Neural cell (in vitro differentiated cells): Measurements from ENCODE around the gene CRMP1. TPM values are rescaled to one million over a fixed set of nuclear protein-coding genes. Genes with fewer than 3 reads are reported as not detected.

Experiments
- H2AFZ ChIP-seq: fragments of 200-600, 300-800 bp; sonication (generic), shearing (Covaris generic); 2 replicates; pipeline ENCODE4 v1.6.0; 2014; ENCODE audit warnings: low read depth, mild to moderate bottlenecking, antibody characterized with exemption, low read length, moderate library complexity
- H3F3A ChIP-seq: fragments of 200-600 bp; shearing (Covaris generic); 2 replicates; pipeline ENCODE4 v1.6.1; 2016; ENCODE audit warnings: mild to moderate bottlenecking, moderate library complexity, mixed read lengths, antibody characterized with exemption, low read length; ENCODE audit not compliant: insufficient read depth, poor library complexity, severe bottlenecking
- H3K27ac ChIP-seq: fragments of 200-600, 300-800 bp; sonication (generic), shearing (Covaris generic); 2 replicates; pipeline ENCODE4 v1.5.1; 2014; ENCODE audit warnings: mild to moderate bottlenecking, low read length, moderate library complexity
- H3K27me3 ChIP-seq: fragments of 300-800, 200-600 bp; sonication (generic), shearing (Covaris generic); 2 replicates; pipeline ENCODE4 v1.6.0; 2014; ENCODE audit warnings: mild to moderate bottlenecking, low read depth, low read length, moderate library complexity; ENCODE audit not compliant: insufficient read depth
- H3K36me3 ChIP-seq: fragments of 300-800, 200-600 bp; sonication (generic), shearing (Covaris generic); 2 replicates; pipeline ENCODE4 v1.5.1; 2014; ENCODE audit warnings: mild to moderate bottlenecking, antibody characterized with exemption, low read length, moderate library complexity; ENCODE audit not compliant: insufficient read depth
- H3K4me2 ChIP-seq: fragments of 300-800, 200-600 bp; sonication (generic), shearing (Covaris generic); 2 replicates; pipeline ENCODE4 v1.6.0; 2014; ENCODE audit warnings: mild to moderate bottlenecking, low read length
- H3K4me3 ChIP-seq: fragments of 300-800, 200-600 bp; sonication (generic), shearing (Covaris generic); 2 replicates; pipeline ENCODE4 v1.5.1; 2014; ENCODE audit warnings: mild to moderate bottlenecking, low read length, moderate library complexity
- H3K79me2 ChIP-seq: fragments of 200-600 bp; shearing (Covaris generic); replicated peaks from 2 replicates; pipeline ENCODE4 v1.6.0; 2014; ENCODE audit warnings: mild to moderate bottlenecking, low read length, moderate library complexity; ENCODE audit not compliant: insufficient read depth
- H3K9ac ChIP-seq: fragments of 300-800, 200-600 bp; sonication (generic), shearing (Covaris generic); 2 replicates; pipeline ENCODE4 v1.6.1; 2016; ENCODE audit warnings: mild to moderate bottlenecking, low read length, mixed read lengths
- H3K9me2 ChIP-seq: fragments of 200-600 bp; shearing (Covaris generic); 2 replicates; pipeline ENCODE4 v1.6.1; 2016; ENCODE audit warnings: mild to moderate bottlenecking, low read length, mixed read lengths; ENCODE audit not compliant: insufficient read depth
- H3K9me3 ChIP-seq: fragments of 200-600, 300-800 bp; sonication (generic), shearing (Covaris generic); 2 replicates; pipeline ENCODE4 v1.6.1; 2016; ENCODE audit warnings: mild to moderate bottlenecking, mixed run types, low read length, moderate library complexity, mixed read lengths
- H4K20me1 ChIP-seq: fragments of 200-600 bp; shearing (Covaris generic); 2 replicates; pipeline ENCODE4 v1.6.1; 2016; ENCODE audit warnings: mild to moderate bottlenecking, mixed run types; ENCODE audit not compliant: insufficient read depth
- EP300 ChIP-seq: fragments of 450-650 bp; conservative IDR thresholded peaks from 2 replicates; pipeline ENCODE4 v1.6.1; 2014; ENCODE audit warnings: antibody characterized with exemption, mild to moderate bottlenecking, moderate library complexity; ENCODE audit not compliant: poor library complexity, severe bottlenecking
- EZH2 ChIP-seq: fragments of 200-600, 300-800 bp; shearing (Covaris generic), sonication (generic); IDR thresholded peaks from 2 replicates; pipeline ENCODE4 v1.6.1; 2014; ENCODE audit warnings: antibody characterized with exemption, low read length, borderline replicate concordance, mild to moderate bottlenecking; ENCODE audit not compliant: insufficient read depth, poor library complexity, severe bottlenecking
- MXI1 ChIP-seq: fragments of 450-650 bp; conservative IDR thresholded peaks from 2 replicates; pipeline ENCODE4 v1.6.1; 2014; ENCODE audit warnings: antibody characterized with exemption, mild to moderate bottlenecking; ENCODE audit not compliant: poor library complexity, severe bottlenecking
- POLR2AphosphoS5 ChIP-seq: IDR thresholded peaks from 2 replicates; pipeline ENCODE4 v1.6.1; 2012
- RAD21 ChIP-seq: fragments of 450-650 bp; conservative IDR thresholded peaks from 2 replicates; pipeline ENCODE4 v1.6.1; 2014; ENCODE audit warnings: antibody characterized with exemption, mild to moderate bottlenecking, moderate library complexity
- SMC3 ChIP-seq: fragments of 450-650 bp; conservative IDR thresholded peaks from 2 replicates; pipeline ENCODE4 v1.6.1; 2014; ENCODE audit warnings: antibody characterized with exemption, mild to moderate bottlenecking, moderate library complexity; ENCODE audit not compliant: poor library complexity
- TAF1 ChIP-seq: IDR thresholded peaks from 2 replicates; pipeline ENCODE4 v1.6.1; 2012; ENCODE audit warnings: low read depth
- polyA plus RNA-seq: library from polyadenylated mRNA; depleted of rRNA; stranded (reverse); fragments of >200 nt; gene quantifications from 2 replicates; pipeline ENCODE4 v1.2.3, GENCODE V29; 2014
- TF ChIP-seq, protein P1 (sequence below): fragments of 450-650 bp; IDR thresholded peaks from 2 replicates; pipeline ENCODE4 v1.5.1; 2014; ENCODE audit warnings: antibody characterized with exemption, mild to moderate bottlenecking, moderate library complexity; ENCODE audit not compliant: poor library complexity, severe bottlenecking
- TF ChIP-seq, protein P2 (sequence below): IDR thresholded peaks from 2 replicates; pipeline ENCODE4 v1.6.1; 2012; ENCODE audit warnings: borderline replicate concordance

Gene CRMP1
- polyA plus RNA-seq, 1 donor from 2014 or later: 642 TPM

- peak overlapping the region; percentile 98 for H3K4me2 ChIP-seq
- no peaks in the 10 kb centered on the region for H3K36me3 ChIP-seq
- peaks cover 14% of the 10 kb centered on the region for H4K20me1 ChIP-seq
- no peaks in the 10 kb centered on the region for H3K9me3 ChIP-seq
- H3K27me3 ChIP-seq: no peaks in the 10 kb centered on the region
- peak overlapping the region; percentile 27 for H2AFZ ChIP-seq
- TF ChIP-seq RAD21 (peak; percentile 34), TAF1 (no peak), SMC3 (peak; percentile 21), MXI1 (peak; percentile 47), EZH2 (no peak), EP300 (peak; percentile 55), POLR2AphosphoS5 (peak; percentile 93)
- TF ChIP-seq, protein P1, sequence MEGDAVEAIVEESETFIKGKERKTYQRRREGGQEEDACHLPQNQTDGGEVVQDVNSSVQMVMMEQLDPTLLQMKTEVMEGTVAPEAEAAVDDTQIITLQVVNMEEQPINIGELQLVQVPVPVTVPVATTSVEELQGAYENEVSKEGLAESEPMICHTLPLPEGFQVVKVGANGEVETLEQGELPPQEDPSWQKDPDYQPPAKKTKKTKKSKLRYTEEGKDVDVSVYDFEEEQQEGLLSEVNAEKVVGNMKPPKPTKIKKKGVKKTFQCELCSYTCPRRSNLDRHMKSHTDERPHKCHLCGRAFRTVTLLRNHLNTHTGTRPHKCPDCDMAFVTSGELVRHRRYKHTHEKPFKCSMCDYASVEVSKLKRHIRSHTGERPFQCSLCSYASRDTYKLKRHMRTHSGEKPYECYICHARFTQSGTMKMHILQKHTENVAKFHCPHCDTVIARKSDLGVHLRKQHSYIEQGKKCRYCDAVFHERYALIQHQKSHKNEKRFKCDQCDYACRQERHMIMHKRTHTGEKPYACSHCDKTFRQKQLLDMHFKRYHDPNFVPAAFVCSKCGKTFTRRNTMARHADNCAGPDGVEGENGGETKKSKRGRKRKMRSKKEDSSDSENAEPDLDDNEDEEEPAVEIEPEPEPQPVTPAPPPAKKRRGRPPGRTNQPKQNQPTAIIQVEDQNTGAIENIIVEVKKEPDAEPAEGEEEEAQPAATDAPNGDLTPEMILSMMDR: peak; percentile 55
- TF ChIP-seq, protein P2, sequence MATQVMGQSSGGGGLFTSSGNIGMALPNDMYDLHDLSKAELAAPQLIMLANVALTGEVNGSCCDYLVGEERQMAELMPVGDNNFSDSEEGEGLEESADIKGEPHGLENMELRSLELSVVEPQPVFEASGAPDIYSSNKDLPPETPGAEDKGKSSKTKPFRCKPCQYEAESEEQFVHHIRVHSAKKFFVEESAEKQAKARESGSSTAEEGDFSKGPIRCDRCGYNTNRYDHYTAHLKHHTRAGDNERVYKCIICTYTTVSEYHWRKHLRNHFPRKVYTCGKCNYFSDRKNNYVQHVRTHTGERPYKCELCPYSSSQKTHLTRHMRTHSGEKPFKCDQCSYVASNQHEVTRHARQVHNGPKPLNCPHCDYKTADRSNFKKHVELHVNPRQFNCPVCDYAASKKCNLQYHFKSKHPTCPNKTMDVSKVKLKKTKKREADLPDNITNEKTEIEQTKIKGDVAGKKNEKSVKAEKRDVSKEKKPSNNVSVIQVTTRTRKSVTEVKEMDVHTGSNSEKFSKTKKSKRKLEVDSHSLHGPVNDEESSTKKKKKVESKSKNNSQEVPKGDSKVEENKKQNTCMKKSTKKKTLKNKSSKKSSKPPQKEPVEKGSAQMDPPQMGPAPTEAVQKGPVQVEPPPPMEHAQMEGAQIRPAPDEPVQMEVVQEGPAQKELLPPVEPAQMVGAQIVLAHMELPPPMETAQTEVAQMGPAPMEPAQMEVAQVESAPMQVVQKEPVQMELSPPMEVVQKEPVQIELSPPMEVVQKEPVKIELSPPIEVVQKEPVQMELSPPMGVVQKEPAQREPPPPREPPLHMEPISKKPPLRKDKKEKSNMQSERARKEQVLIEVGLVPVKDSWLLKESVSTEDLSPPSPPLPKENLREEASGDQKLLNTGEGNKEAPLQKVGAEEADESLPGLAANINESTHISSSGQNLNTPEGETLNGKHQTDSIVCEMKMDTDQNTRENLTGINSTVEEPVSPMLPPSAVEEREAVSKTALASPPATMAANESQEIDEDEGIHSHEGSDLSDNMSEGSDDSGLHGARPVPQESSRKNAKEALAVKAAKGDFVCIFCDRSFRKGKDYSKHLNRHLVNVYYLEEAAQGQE: peak; percentile 41
- peak overlapping the region; percentile 99 for H3K9ac ChIP-seq
- H3K79me2 ChIP-seq: peaks cover 84% of the 10 kb centered on the region
- H3K4me3 ChIP-seq: peak overlapping the region; percentile 87
- H3F3A ChIP-seq: no peaks in the 10 kb centered on the region
- no peaks in the 10 kb centered on the region for H3K9me2 ChIP-seq
- peak overlapping the region; percentile 98 for H3K27ac ChIP-seq
Observed at GRCh38 chr4:5888222-5889001, 4.5 kb downstream of the CRMP1 start.

DNA sequence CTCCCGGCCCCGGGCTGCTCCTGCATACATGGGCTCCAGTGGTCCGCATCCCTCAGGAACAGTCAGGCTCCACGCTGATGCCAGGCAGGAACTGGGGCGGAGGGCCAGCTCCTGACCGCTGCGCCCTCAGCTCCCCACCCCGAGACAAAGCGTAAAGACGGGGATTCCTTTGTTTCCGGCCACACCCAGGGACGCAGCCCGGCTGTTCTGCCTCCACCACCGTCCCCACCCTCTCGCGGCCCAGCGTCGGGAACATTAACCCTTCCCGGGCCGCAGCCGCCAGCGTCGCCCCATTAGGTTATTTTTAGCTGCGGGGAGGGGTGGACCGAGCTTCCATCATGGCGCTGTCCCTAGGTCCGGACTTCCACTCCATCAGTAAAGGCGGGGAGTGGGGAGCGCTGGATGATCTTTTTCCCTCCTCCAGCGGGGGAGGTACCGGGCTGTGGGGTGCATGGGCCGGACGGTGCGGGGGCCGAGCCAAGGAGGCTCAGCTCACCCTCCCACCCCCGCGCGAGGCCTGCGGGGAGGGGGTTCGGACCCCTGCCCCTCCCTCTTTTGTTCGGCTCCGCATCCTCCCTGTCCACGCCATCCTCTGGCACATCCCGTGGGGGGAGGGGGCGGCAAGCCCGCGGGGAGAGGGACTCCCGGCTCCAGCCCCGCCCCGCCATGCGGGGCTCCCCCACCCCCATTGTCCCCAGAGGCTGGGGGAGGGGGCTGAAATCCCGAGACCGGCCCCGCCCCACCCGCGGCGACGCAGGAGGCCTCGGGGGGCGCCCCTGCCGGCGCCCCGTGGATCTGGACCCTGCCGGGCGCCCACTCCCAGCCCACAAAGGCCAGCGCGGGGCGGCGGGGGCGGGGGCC, 5.3 kb downstream of the CRMP1 start:
- Histone ChIP-seq H3K36me3 (no peaks in the 10 kb centered on the region), H3K9ac (peak overlapping the region; percentile 99), H3K27me3 (no peaks in the 10 kb centered on the region), H3K27ac (peak overlapping the region; percentile 98), H4K20me1 (peaks cover 14% of the 10 kb centered on the region), H3K4me2 (peak overlapping the region; percentile 99), H3K9me3 (no peaks in the 10 kb centered on the region), H2AFZ (peak overlapping the region; percentile 4), H3K9me2 (no peaks in the 10 kb centered on the region), H3K79me2 (peaks cover 92% of the 10 kb centered on the region), H3K4me3 (peak overlapping the region; percentile 87), H3F3A (no peaks in the 10 kb centered on the region)
- TF ChIP-seq RAD21 (no peak), MXI1 (no peak), POLR2AphosphoS5 (peak; percentile 25), EZH2 (no peak), EP300 (peak; percentile 18), TAF1 (peak; percentile 35), SMC3 (no peak)
- TF ChIP-seq, protein P1: peak; percentile 14
- TF ChIP-seq, protein P2: peak; percentile 78
